ENCODE results near the gene SLC39A9.

DNA sequence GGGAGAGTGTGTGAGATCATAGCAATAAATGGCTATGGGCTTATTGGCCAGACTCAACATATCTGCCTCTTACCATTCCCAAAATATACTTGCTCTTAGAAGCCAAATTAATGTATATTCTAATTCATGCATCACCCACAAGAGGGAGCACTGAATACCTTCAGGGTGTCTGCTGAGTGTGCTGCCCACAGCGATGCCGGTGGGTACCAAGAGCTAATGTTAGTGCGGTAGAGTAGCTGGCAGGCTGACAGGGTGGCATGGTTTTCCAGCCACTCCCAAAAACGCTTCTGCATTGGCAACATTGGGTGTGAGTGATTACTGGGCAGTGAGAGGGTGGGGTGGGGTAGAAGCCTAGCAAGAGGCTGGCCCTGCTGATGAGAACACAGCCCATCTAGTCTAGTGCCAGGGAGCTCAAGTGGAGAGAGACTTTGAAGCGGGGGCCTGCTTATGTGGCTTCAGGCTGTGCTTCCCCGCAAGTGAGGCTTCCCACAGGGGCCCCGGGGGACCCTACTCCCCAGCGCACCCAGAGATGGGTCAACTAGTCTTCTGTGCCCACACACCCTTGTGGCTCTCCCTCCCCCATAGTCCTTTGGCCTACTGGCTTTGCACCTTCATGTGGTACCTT, 76.8 kb downstream of the SLC39A9 start:
- TF ChIP-seq, protein P1, sequence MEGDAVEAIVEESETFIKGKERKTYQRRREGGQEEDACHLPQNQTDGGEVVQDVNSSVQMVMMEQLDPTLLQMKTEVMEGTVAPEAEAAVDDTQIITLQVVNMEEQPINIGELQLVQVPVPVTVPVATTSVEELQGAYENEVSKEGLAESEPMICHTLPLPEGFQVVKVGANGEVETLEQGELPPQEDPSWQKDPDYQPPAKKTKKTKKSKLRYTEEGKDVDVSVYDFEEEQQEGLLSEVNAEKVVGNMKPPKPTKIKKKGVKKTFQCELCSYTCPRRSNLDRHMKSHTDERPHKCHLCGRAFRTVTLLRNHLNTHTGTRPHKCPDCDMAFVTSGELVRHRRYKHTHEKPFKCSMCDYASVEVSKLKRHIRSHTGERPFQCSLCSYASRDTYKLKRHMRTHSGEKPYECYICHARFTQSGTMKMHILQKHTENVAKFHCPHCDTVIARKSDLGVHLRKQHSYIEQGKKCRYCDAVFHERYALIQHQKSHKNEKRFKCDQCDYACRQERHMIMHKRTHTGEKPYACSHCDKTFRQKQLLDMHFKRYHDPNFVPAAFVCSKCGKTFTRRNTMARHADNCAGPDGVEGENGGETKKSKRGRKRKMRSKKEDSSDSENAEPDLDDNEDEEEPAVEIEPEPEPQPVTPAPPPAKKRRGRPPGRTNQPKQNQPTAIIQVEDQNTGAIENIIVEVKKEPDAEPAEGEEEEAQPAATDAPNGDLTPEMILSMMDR (IDR thresholded peaks at IDR 0.05), result no peak
- no peak for TF ChIP-seq POLR2A (IDR thresholded peaks at IDR 0.05)
- TF ChIP-seq POLR2AphosphoS5 (IDR thresholded peaks at IDR 0.05), result no peak
- TF ChIP-seq EP300 (IDR thresholded peaks at IDR 0.05), result no peak

Measured in gastroesophageal sphincter (tissue), 3 donors.